Uterus (tissue), 2 donors: ENCODE results near the gene CPED1.

Source experiments
- POLR2A ChIP-seq, 2 donors: fragments of 450-650 bp; IDR thresholded peaks; one replicate each; pipeline ENCODE4 v1.6.1; 2016; ENCODE audit warnings: antibody characterized with exemption in 2 of 2, mild to moderate bottlenecking in 1 of 2, moderate library complexity in 1 of 2
- TF ChIP-seq, protein P1 (sequence below), 4 experiments: fragments of 200-600 bp in 2 of 4; fragments of 450-650 bp in 2 of 4; sonication (generic) in 2 of 4; IDR thresholded peaks; one replicate each; pipeline ENCODE4 v1.5.1; 2016 to 2019; ENCODE audit warnings: antibody characterized with exemption in 4 of 4, mild to moderate bottlenecking in 2 of 4, moderate library complexity in 1 of 4

- TF ChIP-seq, protein P1, sequence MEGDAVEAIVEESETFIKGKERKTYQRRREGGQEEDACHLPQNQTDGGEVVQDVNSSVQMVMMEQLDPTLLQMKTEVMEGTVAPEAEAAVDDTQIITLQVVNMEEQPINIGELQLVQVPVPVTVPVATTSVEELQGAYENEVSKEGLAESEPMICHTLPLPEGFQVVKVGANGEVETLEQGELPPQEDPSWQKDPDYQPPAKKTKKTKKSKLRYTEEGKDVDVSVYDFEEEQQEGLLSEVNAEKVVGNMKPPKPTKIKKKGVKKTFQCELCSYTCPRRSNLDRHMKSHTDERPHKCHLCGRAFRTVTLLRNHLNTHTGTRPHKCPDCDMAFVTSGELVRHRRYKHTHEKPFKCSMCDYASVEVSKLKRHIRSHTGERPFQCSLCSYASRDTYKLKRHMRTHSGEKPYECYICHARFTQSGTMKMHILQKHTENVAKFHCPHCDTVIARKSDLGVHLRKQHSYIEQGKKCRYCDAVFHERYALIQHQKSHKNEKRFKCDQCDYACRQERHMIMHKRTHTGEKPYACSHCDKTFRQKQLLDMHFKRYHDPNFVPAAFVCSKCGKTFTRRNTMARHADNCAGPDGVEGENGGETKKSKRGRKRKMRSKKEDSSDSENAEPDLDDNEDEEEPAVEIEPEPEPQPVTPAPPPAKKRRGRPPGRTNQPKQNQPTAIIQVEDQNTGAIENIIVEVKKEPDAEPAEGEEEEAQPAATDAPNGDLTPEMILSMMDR (IDR thresholded peaks at IDR 0.05) = no peak
- no peak for TF ChIP-seq POLR2A (IDR thresholded peaks at IDR 0.05)
Observed at GRCh38 chr7:121204537-121204936, 216.0 kb downstream of the CPED1 start.
